Activated T-cell treated with anti-CD3 and anti-CD28 coated beads, Interleukin-2, amount 50 U/mL, for 1 hour (primary cell): ENCODE results near the gene DCAF5.
"Not testable (repeated sequence)": the region's sequence is repeated elsewhere in the genome, so short reads cannot be mapped to it uniquely, and the experiment has no call there.

Experiments used
- DNase-seq: peaks from one replicate; pipeline ENCODE4 v3.0.0-alpha.2; 2020

DCAF5 gene, protein sequence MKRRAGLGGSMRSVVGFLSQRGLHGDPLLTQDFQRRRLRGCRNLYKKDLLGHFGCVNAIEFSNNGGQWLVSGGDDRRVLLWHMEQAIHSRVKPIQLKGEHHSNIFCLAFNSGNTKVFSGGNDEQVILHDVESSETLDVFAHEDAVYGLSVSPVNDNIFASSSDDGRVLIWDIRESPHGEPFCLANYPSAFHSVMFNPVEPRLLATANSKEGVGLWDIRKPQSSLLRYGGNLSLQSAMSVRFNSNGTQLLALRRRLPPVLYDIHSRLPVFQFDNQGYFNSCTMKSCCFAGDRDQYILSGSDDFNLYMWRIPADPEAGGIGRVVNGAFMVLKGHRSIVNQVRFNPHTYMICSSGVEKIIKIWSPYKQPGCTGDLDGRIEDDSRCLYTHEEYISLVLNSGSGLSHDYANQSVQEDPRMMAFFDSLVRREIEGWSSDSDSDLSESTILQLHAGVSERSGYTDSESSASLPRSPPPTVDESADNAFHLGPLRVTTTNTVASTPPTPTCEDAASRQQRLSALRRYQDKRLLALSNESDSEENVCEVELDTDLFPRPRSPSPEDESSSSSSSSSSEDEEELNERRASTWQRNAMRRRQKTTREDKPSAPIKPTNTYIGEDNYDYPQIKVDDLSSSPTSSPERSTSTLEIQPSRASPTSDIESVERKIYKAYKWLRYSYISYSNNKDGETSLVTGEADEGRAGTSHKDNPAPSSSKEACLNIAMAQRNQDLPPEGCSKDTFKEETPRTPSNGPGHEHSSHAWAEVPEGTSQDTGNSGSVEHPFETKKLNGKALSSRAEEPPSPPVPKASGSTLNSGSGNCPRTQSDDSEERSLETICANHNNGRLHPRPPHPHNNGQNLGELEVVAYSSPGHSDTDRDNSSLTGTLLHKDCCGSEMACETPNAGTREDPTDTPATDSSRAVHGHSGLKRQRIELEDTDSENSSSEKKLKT

GRCh38 chr14:69152902-69153151 lies at the start of gene DCAF5:
Gene DCAF5, minus strand, starts transcription at chr14:69153119. Its CDS starts 141 bp downstream, at chr14:69152978.
- DNase-seq: peak; percentile 87

- DNase-seq: no peak
Measured at GRCh38 chr14:69199786-69200185, 46.9 kb upstream of the DCAF5 start.

DNA sequence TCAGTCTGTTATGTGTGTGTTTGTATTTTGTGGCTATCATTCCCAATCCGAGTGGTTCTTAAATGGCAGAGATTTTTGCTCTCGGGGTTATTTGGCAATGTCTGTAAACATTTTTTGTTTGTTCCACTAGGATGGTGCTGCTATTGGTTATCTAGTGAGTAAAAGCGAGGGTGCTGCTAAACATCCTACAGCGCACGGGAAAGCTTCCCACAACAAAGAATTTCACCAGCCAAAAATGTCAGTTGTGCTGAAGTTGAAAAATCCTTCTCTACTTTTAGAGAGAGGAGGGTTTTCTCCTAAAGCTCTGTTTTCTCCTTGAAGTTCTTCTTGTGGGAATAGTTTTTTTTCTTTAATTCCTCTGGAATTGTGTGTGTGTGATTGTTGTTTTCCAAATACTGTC lies 40.8 kb upstream of the DCAF5 start:
- no peak for DNase-seq

DNA sequence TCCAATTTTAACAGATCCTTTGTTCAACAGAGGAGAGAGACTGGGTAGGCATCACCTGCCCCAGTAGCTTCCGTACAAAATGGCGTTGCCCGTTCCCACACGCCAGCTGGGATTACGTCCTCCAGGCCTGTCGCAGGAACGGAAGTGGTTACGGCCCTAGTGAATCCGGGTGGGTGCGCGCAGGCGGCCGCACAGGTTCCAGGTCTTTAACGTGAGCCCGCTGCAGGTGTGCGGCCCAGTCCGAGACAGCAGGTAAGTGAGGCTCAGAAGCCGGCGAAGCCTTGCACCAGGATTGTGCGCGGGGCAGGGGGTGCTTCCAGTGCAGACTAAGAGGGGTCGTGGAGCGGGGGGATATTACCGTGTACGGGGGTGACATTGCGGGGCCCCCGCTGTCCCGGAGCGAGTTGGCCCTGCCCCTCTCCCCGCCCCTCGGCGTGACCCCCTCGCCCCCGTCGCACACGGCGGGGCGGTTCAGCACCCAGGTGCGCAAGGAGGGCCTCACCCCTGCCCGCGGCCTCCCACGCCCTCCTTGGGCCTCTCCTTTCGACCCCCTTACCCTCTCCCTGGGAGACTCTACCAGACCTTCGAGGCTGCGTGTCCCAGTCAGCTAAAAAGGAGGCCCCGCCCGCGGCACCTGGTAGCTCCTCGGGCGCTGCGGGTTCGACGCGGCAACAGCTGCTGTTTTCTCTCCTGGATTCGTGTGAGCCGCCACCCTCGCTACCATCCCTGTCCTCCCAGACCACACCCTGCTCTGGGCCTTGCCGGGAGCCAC lies 38.6 kb upstream of the DCAF5 start, which contains the start of gene EXD2:
Gene EXD2, plus strand, starts transcription at position 159 of the 772 bp plus-strand sequence. CDS start 17,973 bp downstream, outside the sequence.
- peak; percentile 71 for DNase-seq

- DNase-seq: no peak
Measured at GRCh38 chr14:69190191-69190590, 37.3 kb upstream of the DCAF5 start.

- DNase-seq: no peak
Measured at GRCh38 chr14:69183735-69184134, 30.8 kb upstream of the DCAF5 start.

GRCh38 chr14:69182580-69182979 lies 29.7 kb upstream of the DCAF5 start:
- not testable (repeated sequence) for DNase-seq

DNA sequence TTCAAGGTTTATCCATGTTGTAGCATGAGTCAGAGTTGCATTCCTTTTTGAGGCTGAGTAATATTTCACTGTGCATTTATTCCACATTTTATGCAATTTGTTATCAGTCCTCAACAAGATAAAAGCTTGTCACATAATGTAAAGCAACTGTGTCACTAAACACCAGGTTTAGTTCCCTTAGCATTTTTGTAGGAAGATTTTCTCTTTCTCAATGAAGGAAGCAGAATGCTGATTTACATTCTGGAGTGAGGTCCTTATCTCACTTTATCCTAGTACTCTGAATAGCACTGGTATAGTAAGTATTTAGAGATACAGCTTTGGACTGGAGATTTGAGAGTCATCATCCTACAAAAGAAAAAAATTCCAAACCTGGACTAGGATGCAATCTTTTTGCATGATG lies 28.6 kb upstream of the DCAF5 start:
- no peak for DNase-seq

- no peak for DNase-seq
Measured at GRCh38 chr14:69175130-69175529, 22.2 kb upstream of the DCAF5 start.

- DNase-seq: no peak
Measured at GRCh38 chr14:69171569-69171968, 18.6 kb upstream of the DCAF5 start.

DNA sequence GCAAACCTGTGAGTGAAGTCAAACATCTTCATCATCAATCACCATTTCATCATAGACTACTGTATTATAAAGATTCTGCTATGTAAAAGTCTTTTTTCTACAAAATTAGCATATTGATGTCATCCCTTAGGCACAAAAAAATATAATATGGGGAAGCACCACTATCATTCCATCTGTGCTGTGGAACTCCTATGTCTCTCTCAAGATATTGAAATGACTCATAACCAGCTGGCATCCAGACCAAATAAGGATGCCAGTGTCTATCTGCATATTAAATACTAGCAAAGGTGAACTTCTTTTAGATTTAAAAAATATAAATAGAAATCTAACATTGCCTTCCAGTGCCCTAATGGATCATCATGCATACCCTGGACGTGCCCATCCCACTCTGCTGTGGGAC lies 17.9 kb upstream of the DCAF5 start:
- DNase-seq: no peak

DNA sequence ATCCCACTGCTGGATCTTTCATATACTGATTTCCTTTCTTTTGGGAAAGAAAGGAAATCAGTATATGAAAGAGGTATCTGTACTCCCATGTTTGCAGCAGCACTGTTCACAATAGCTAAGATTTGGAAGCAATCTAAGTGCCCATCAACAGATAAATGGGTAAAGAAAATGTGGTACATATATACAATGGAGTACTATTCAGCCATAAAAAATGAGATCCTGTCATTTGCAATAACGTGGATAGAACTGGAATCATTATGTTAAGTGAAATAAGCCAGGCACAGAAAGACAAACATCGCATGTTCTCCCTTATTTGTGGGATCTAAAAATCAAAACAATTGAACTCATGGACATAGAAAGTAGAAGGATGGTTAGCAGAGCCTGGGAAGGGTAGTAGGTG lies 12.9 kb upstream of the DCAF5 start:
- DNase-seq: not testable (repeated sequence)

GRCh38 chr14:69161590-69161989 lies 8.7 kb upstream of the DCAF5 start:
- DNase-seq: no peak

DNA sequence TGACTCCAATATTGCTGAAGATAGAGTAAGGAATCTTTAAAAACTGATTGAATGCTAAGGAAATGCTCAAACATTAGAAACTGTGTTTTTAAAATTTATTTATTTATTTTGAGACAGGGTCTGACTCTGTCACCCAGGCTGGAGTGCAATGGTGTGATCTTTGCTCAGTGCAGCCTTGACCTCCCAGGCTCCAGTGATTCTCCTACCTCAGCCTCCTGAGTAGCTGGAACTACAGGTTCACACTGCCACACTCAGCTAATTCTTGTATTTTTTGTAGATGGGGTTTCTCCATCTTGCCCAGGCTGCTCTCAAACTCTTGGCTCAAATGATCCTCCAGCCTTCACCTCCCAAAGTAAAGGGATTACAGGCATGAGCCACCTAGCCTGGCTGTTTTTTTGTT lies 3.3 kb upstream of the DCAF5 start:
- DNase-seq: no peak

GRCh38 chr14:69154779-69155178 lies 1.9 kb upstream of the DCAF5 start:
- no peak for DNase-seq

GRCh38 chr14:69153873-69154270 lies 953 bp upstream of the DCAF5 start:
- no peak for DNase-seq

DNA sequence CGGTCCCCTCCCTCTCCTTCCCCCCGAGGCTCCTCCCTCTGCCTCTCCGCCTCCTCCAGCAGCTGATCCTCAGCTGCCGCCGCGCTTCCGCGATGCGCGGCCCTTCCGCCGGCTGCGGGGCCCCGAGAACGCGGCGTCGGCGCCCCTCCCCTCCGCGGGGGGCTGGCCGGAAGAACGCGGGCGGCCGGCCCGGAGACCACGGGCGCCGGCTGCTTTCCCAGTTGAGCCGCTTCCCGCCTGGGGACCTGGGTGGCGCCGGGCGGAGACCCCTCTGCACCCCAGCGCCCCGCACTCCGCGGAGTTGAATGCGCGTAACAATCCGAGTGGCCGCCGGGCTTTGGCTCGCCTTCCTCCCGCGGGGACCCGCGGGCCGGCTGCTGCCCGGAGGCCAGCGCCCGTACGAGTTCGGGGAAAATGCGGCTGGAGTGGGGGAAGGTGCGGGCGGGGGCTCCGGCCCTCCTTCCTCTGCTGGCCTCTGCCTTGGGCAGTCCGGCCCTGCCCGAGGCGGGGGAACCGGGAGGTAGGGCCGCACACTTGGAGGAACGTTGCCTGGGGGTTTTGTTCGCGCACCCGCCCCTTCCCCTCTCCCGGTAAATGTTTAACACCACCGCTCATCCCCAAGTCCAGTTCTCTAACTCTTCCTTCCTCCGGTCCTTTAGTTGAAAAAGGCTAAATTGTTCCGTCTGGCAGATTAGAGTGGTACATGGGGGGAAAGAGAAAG lies 393 bp upstream of the DCAF5 start:
- no peak for DNase-seq

DNA sequence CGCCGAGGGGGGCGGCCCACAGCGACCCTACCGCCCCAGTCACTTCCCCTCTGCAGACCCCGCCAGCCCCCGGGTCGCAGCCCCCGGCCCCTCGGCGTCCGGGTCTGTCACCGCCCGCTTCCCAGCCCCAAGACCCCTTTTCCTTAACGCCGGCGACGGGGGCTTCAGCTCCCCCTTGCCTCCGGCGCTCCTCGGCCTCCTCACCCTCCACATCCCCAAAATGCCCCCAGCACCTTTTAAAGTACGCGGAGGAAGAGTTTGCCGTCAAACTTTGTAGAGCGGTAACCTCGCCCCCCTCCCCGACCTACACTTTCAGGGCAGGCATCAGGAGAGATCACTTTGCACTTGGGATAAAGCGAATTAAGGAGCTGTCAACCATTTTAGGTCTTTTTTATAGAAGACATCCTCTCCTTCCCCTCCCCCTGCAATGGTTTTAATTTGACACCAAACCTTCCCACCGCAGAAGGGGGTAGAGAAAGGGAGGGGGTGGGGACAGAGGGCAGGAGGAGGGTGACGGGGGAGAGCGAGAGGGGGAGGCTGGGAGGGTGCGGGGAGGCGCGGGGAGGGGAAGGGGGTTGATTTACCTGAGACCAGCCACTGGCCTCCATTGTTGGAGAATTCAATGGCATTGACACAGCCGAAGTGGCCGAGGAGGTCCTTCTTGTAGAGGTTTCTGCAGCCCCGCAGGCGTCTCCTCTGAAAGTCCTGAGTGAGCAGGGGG lies 578 bp downstream of the DCAF5 start:
- DNase-seq: peak; percentile 47

DNA sequence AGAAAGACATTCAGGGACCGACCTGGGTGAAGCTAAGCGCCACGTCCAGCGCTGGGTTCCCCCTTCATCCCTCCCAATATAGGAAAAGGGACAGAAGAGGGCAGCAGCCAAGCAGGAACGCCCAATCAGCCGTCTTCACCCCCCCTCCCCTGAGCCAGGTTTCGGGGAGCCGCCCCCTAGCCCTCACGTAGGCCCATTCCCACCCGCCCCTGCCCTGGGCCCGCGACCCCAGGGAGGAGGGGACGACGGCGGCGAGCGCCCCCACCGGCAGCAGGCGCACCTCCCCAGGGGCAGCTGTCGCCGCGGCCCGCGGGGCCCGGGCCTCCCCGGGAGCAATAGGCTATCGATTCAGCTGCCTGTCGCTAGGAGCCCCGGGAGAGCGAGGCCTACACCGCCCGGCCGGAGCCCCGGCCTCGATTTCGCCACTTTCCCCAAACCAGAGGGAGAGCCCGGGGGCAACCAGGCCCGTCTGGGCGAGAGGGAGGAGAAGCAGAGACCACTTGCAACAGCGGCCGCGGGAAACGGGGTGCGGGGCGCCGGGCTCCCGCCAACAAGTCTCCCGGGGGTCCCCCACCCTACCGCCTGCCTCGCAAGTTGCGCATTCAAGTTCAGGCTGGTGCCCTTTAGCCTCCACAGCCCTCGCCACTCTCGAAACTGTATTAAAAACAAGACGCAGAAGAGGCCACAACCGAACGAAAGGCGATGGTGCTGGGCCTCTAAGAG lies 1.3 kb downstream of the DCAF5 start:
- peak; percentile 85 for DNase-seq

DNA sequence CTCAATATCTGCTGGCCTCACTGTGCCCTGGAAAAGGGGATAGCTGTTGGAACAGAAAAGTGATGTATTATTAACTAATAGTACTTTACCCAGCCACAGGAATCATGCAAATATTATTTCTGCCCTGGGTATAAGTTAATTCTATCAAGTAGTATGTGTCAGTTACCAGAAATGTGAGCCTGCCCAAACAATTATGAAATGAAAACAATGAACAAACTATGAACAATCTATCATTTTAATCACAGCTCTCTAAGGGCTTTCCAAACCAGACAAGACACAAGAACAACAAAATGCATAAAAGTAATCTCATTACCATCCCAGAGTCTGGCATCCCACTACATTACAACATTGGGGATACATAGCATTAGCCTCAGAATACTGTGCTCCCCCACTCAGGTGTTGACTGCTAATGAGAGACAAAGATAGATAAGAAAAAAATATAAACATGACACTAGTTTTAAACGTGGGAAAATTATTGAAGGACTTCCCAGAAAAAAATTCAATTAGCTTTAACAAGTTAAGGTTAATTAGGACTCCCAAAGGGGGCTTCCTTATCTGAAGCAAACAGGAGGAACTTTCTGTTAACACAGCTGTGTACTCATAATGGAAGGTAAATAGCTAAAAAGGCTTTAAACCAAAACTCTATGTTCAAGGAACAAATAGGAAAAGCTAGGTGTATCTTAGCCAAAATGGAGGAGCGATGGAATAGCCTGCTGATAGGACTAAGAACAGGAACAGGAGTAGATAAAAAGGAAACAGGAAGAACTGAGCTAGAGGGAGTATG lies 3.3 kb downstream of the DCAF5 start:
- DNase-seq: no peak
